ENCODE results near the gene ZNF467.

Gene ZNF467

DNA sequence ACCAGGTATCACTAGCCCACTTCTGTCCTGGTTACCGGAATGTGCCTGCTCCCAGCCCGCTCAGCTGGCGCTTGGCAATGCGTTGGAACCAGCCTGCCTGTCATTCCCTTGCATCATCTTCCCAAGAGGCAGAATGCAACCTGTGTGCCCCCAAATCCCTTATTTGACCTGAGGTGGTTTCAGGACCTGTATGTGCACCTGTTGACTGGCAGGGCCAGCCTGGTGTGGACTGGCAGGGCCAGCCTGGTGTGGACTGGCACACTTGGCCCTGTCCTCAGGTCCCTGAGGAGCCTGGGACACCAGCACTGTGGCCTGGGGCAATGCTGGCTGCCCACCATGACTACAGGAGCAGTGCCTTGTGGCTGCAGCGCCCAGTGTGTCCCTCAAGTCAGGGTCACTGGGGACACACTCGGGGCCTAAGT is 38.2 kb downstream of the ZNF467 start:
- no peak for DNase-seq
- Histone ChIP-seq H3K18ac (ENCODE audit: low read length) (no peak overlapping the region), H3K79me2 (ENCODE audit: control insufficient read depth, insufficient read depth, low read length) (no peaks in the 10 kb centered on the region), H3K27ac (ENCODE audit: low read depth, low read length) (no peak overlapping the region), H3K9ac (ENCODE audit: low read length) (no peak overlapping the region), H3K56ac (ENCODE audit: low read length) (no peak overlapping the region), H2BK5ac (ENCODE audit: low read length) (no peak overlapping the region), H3K36me3 (ENCODE audit: control insufficient read depth, insufficient read depth, low read length) (no peaks in the 10 kb centered on the region), H3K4ac (ENCODE audit: low read depth, low read length) (no peak overlapping the region), H3K4me1 (ENCODE audit: control insufficient read depth, low read depth, low read length) (no peaks in the 10 kb centered on the region), H2BK120ac (ENCODE audit: low read depth, low read length) (no peak overlapping the region), H3K23ac (ENCODE audit: low read length) (no peak overlapping the region), H3K27me3 (ENCODE audit: insufficient read depth, low read length, poor library complexity) (no peaks in the 10 kb centered on the region), H2BK15ac (replicated peaks; ENCODE audit: low read depth) (no peak overlapping the region), H4K8ac (ENCODE audit: low read depth, low read length) (no peak overlapping the region), H2AK5ac (ENCODE audit: low read length) (no peak overlapping the region), H3K79me1 (ENCODE audit: low read length) (no peaks in the 10 kb centered on the region), H4K5ac (ENCODE audit: low read length) (no peak overlapping the region), H3K4me2 (ENCODE audit: low read length) (no peak overlapping the region), H3K4me3 (ENCODE audit: low read length) (no peak overlapping the region)
- WGBS (ENCODE audit: extremely low coverage, insufficient coverage, low lambda C conversion rate): no CpG with 5 or more reads among the region's 6 CpGs

DNA sequence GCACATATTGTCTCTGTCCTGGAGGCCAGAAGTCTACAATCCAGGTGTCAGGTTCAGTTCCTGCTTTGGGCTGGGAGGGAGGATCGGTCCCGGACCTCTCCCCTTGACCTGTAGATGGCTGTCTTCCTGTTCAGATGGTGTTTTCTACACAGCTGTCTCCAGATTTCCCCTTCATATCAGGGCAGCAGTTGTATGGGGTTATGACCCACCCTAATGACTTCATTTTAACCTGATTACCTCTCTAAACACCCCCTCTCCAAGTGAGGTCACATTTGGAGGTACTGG is 38.7 kb downstream of the ZNF467 start:
- H3K4ac ChIP-seq (ENCODE audit: low read depth, low read length): no peak overlapping the region
- H2BK15ac ChIP-seq (replicated peaks; ENCODE audit: low read depth): no peak overlapping the region
- H3K27ac ChIP-seq (ENCODE audit: low read depth, low read length): no peak overlapping the region
- H3K56ac ChIP-seq (ENCODE audit: low read length): no peak overlapping the region
- H3K9ac ChIP-seq (ENCODE audit: low read length): no peak overlapping the region
- H2BK120ac ChIP-seq (ENCODE audit: low read depth, low read length): no peak overlapping the region
- no peaks in the 10 kb centered on the region for H3K79me1 ChIP-seq (ENCODE audit: low read length)
- H2BK5ac ChIP-seq (ENCODE audit: low read length): no peak overlapping the region
- H3K36me3 ChIP-seq (ENCODE audit: control insufficient read depth, insufficient read depth, low read length): no peaks in the 10 kb centered on the region
- H3K79me2 ChIP-seq (ENCODE audit: control insufficient read depth, insufficient read depth, low read length): no peaks in the 10 kb centered on the region
- no peak for DNase-seq
- no peaks in the 10 kb centered on the region for H3K27me3 ChIP-seq (ENCODE audit: insufficient read depth, low read length, poor library complexity)
- no peak overlapping the region for H4K8ac ChIP-seq (ENCODE audit: low read depth, low read length)
- no peak overlapping the region for H3K4me3 ChIP-seq (ENCODE audit: low read length)
- no peak overlapping the region for H3K4me2 ChIP-seq (ENCODE audit: low read length)
- no peak overlapping the region for H3K23ac ChIP-seq (ENCODE audit: low read length)
- WGBS (ENCODE audit: extremely low coverage, insufficient coverage, low lambda C conversion rate): no CpG with 5 or more reads among the region's 2 CpGs
- H4K5ac ChIP-seq (ENCODE audit: low read length): no peak overlapping the region
- H2AK5ac ChIP-seq (ENCODE audit: low read length): no peak overlapping the region
- H3K18ac ChIP-seq (ENCODE audit: low read length): no peak overlapping the region
- H3K4me1 ChIP-seq (ENCODE audit: control insufficient read depth, low read depth, low read length): no peaks in the 10 kb centered on the region

DNA sequence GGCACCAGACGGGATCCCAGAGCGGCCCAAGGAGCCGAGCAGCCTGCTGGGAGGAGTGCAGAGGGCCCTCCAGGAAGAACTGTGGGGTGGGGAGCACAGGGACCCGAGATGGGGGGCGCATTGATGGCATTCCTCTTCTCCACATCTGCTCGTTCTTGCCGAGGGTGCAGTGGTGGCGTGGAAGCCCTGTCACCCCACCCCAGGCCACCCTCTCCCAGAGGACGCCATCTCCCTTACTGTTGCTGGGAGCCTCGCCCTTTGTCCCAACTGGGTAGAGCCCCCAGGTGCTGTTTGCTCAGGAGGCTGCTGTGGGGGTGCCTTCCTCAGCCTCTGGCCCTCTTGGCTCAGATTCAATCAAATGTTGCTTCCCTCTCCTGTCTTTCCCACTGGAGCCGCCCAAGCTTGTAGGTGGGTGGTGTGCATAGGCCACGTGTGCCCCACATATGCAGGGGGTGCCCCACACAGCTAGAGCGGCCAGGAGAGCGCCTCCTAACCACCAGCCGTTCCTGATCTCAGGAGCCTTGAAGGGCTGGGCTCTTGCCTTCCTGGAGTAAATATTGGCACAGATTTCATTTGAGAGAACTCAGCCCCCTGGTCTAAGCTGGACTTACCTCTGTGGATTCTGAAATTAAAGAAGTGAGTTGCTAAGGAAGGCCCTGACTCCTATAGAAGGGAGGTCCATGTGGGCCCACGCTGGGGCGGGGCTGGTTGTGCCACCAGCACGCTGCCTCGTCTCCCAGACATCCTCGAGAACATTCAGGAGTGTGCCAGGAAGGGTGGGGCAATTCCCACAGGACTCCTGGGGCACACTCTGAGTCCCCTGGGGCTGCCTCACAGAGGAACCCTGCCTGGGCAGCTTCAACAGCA is 39.2 kb downstream of the ZNF467 start:
- H4K8ac ChIP-seq (ENCODE audit: low read depth, low read length): no peak overlapping the region
- no peak overlapping the region for H3K23ac ChIP-seq (ENCODE audit: low read length)
- H2BK5ac ChIP-seq (ENCODE audit: low read length): no peak overlapping the region
- DNase-seq: no peak
- no CpG with 5 or more reads among the region's 20 CpGs for WGBS (ENCODE audit: extremely low coverage, insufficient coverage, low lambda C conversion rate)
- no peak overlapping the region for H3K9ac ChIP-seq (ENCODE audit: low read length)
- H3K79me1 ChIP-seq (ENCODE audit: low read length): no peaks in the 10 kb centered on the region
- H2BK15ac ChIP-seq (replicated peaks; ENCODE audit: low read depth): no peak overlapping the region
- H3K27ac ChIP-seq (ENCODE audit: low read depth, low read length): no peak overlapping the region
- no peaks in the 10 kb centered on the region for H3K36me3 ChIP-seq (ENCODE audit: control insufficient read depth, insufficient read depth, low read length)
- H3K4me2 ChIP-seq (ENCODE audit: low read length): no peak overlapping the region
- no peaks in the 10 kb centered on the region for H3K79me2 ChIP-seq (ENCODE audit: control insufficient read depth, insufficient read depth, low read length)
- no peak overlapping the region for H4K5ac ChIP-seq (ENCODE audit: low read length)
- H3K56ac ChIP-seq (ENCODE audit: low read length): no peak overlapping the region
- no peak overlapping the region for H2AK5ac ChIP-seq (ENCODE audit: low read length)
- no peak overlapping the region for H3K4me3 ChIP-seq (ENCODE audit: low read length)
- no peaks in the 10 kb centered on the region for H3K27me3 ChIP-seq (ENCODE audit: insufficient read depth, low read length, poor library complexity)
- H3K18ac ChIP-seq (ENCODE audit: low read length): no peak overlapping the region
- H2BK120ac ChIP-seq (ENCODE audit: low read depth, low read length): no peak overlapping the region
- H3K4ac ChIP-seq (ENCODE audit: low read depth, low read length): no peak overlapping the region
- H3K4me1 ChIP-seq (ENCODE audit: control insufficient read depth, low read depth, low read length): no peaks in the 10 kb centered on the region

DNA sequence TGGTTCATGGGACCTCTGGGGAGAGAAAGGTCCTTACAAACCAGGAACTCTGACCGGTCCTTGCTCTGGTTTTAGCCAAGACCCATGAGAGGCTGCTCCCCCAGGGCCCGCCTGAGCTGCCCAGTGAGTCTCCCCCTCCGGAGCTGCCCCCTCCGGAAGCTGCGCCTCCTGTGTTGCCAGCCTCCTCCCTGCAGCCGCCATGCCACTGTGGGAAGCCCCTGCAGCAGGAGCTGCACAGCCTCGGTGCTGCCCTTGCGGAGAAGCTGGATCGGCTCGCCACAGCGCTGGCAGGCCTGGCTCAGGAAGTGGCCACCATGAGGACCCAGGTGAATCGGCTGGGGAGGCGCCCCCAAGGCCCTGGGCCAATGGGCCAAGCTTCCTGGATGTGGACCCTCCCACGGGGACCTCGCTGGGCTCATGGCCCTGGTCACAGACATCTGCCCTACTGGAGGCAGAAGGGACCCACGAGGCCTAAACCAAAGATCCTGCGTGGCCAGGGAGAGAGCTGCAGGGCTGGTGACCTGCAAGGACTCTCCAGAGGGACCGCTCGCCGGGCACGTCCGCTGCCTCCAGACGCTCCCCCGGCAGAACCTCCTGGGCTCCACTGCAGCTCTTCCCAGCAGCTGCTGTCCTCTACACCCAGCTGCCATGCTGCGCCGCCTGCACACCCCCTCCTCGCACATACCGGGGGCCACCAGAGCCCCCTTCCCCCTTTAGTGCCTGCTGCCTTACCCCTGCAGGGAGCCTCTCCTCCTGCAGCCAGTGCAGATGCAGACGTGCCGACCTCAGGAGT is 40.1 kb downstream of the ZNF467 start:
- WGBS (ENCODE audit: extremely low coverage, insufficient coverage, low lambda C conversion rate): no CpG with 5 or more reads among the region's 30 CpGs
- H3K4me3 ChIP-seq (ENCODE audit: low read length): no peak overlapping the region
- no peak overlapping the region for H2AK5ac ChIP-seq (ENCODE audit: low read length)
- H3K27ac ChIP-seq (ENCODE audit: low read depth, low read length): no peak overlapping the region
- H3K79me1 ChIP-seq (ENCODE audit: low read length): no peaks in the 10 kb centered on the region
- H3K56ac ChIP-seq (ENCODE audit: low read length): no peak overlapping the region
- H3K79me2 ChIP-seq (ENCODE audit: control insufficient read depth, insufficient read depth, low read length): no peaks in the 10 kb centered on the region
- no peak overlapping the region for H2BK120ac ChIP-seq (ENCODE audit: low read depth, low read length)
- no peak overlapping the region for H3K9ac ChIP-seq (ENCODE audit: low read length)
- H3K4me1 ChIP-seq (ENCODE audit: control insufficient read depth, low read depth, low read length): no peaks in the 10 kb centered on the region
- no peak overlapping the region for H3K4me2 ChIP-seq (ENCODE audit: low read length)
- no peak overlapping the region for H2BK5ac ChIP-seq (ENCODE audit: low read length)
- H3K27me3 ChIP-seq (ENCODE audit: insufficient read depth, low read length, poor library complexity): no peaks in the 10 kb centered on the region
- H3K4ac ChIP-seq (ENCODE audit: low read depth, low read length): no peak overlapping the region
- H2BK15ac ChIP-seq (replicated peaks; ENCODE audit: low read depth): no peak overlapping the region
- no peak overlapping the region for H3K18ac ChIP-seq (ENCODE audit: low read length)
- H3K23ac ChIP-seq (ENCODE audit: low read length): no peak overlapping the region
- no peak overlapping the region for H4K5ac ChIP-seq (ENCODE audit: low read length)
- no peak for DNase-seq
- H3K36me3 ChIP-seq (ENCODE audit: control insufficient read depth, insufficient read depth, low read length): no peaks in the 10 kb centered on the region
- H4K8ac ChIP-seq (ENCODE audit: low read depth, low read length): no peak overlapping the region

DNA sequence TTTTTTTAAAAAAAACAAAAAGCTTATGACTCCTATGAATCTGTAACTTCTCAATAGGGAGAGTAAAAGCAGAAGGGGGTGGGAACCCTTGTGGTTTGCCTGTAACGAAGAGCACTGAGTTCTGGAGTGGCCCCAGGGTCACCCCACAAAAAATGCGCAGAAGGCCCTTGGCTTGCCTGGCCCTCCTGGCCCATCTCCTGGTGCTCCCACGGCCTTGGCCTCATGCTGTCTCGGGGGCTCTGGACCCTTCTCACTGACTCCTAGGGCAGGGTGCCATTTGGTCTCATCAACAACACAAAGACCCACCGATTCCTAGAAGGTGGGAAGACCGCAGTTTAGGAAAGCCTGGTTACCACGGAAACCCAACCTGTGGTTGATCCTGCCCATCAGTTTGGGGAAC is 40.8 kb downstream of the ZNF467 start:
- Histone ChIP-seq H3K23ac (ENCODE audit: low read length) (no peak overlapping the region), H3K27me3 (ENCODE audit: insufficient read depth, low read length, poor library complexity) (no peaks in the 10 kb centered on the region), H4K5ac (ENCODE audit: low read length) (no peak overlapping the region), H3K79me1 (ENCODE audit: low read length) (no peaks in the 10 kb centered on the region), H3K4me1 (ENCODE audit: control insufficient read depth, low read depth, low read length) (no peaks in the 10 kb centered on the region), H2AK5ac (ENCODE audit: low read length) (no peak overlapping the region), H2BK120ac (ENCODE audit: low read depth, low read length) (no peak overlapping the region), H3K4me3 (ENCODE audit: low read length) (no peak overlapping the region), H3K27ac (ENCODE audit: low read depth, low read length) (no peak overlapping the region), H4K8ac (ENCODE audit: low read depth, low read length) (no peak overlapping the region), H3K56ac (ENCODE audit: low read length) (no peak overlapping the region), H3K79me2 (ENCODE audit: control insufficient read depth, insufficient read depth, low read length) (no peaks in the 10 kb centered on the region), H3K18ac (ENCODE audit: low read length) (no peak overlapping the region), H3K36me3 (ENCODE audit: control insufficient read depth, insufficient read depth, low read length) (peaks cover 1% of the 10 kb centered on the region), H3K4ac (ENCODE audit: low read depth, low read length) (no peak overlapping the region), H2BK5ac (ENCODE audit: low read length) (no peak overlapping the region), H3K9ac (ENCODE audit: low read length) (no peak overlapping the region), H2BK15ac (replicated peaks; ENCODE audit: low read depth) (no peak overlapping the region), H3K4me2 (ENCODE audit: low read length) (no peak overlapping the region)
- WGBS (ENCODE audit: extremely low coverage, insufficient coverage, low lambda C conversion rate): no CpG with 5 or more reads among the region's 7 CpGs
- no peak for DNase-seq

Data from mesendoderm (in vitro differentiated cells).